T-helper 9 cell (primary cell): ENCODE measurements around the gene SHC1.

Experiments
- DNase-seq: peaks from one replicate; pipeline ENCODE4 v3.0.0-alpha.2; 2020

Gene SHC1

GRCh38 chr1:154973344-154974101 lies 3.0 kb upstream of the SHC1 start:
- DNase-seq = peak; percentile 90

DNA sequence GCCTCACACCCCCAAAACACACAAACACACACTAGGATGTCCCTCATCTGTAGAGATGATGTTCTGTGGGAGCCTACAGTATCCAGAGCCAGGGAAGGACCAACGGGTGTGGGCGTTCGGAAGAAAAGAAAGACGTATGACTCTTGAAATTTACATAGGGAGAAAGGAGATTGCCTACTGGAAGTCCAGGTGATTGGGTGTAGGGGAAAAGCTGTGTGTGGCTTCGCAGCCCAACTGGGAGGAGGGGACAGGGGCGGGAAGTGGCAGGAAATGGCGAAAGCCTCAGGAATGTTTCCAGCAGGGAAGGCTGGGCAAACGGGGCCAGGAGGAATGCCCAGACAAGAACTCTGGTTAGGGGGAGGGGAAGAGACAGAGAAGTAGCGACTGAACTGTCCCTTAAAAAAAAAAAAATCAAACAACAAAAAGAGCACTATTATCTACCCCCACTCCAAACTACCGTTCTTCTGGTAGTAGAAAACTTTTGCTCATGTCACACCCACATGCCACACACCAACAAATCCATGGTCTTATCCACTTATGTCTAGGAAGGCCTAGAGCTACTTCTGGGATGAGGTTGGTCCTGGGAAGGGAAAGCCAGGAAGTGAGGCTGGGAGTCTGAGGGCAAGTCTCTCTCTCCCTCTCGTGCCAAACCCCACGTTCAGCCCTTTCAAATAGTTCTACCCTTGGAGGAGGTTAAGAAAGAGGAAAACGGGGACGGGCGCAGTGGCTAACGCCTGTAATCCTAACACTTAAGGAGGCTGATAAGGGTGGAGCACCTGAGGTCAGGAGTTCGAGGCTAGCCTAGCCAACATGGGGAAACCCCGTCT lies 2.2 kb upstream of the SHC1 start:
- DNase-seq = no peak

DNA sequence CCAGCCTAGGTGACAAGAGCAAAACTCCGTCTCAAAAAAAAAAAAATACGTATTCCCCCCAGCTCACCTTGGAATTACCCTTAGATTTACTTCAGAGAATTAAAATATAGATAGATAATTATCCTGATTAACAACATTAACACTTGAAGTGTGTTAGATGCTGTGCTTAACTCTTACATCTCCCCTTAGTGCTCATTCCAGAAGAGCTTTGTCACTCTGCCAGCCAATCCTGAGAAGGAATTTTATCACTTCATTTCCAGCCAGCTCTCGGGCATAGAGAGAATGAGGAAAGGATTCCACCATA lies 1.6 kb upstream of the SHC1 start:
- no peak for DNase-seq

DNA sequence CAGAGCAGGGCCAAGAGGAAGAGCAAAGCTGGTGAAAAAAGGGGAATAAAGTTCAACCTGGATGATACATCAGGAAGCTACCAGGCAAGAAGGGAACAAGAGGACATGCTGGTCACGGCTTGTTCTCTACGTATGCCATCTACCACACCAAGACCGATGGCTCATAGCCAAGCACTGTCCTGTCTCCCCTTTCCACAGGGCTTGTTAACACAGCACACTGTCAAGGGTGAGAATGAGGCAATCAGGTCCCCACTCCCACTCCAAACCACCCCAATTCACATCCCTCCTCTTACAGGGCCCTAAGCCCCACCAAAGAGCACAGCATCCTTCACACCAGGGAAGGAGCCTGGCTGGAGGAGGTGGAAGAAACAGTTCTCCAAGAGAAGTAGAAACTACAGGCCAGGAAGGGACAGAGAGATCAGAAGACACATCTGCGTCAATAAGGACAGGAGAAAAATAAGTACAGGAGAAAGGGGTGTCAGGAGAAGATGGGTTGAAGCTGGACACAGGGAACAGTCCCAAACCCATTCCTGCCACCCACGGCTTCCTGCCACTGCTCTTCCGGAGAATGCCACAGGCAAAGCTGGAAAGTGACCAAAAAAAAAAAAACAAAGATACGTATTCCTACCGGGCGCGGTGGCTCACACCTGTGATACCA lies 923 bp upstream of the SHC1 start:
- DNase-seq = no peak

GRCh38 chr1:154969860-154970452 lies 591 bp downstream of the SHC1 start:
- DNase-seq = no peak

DNA sequence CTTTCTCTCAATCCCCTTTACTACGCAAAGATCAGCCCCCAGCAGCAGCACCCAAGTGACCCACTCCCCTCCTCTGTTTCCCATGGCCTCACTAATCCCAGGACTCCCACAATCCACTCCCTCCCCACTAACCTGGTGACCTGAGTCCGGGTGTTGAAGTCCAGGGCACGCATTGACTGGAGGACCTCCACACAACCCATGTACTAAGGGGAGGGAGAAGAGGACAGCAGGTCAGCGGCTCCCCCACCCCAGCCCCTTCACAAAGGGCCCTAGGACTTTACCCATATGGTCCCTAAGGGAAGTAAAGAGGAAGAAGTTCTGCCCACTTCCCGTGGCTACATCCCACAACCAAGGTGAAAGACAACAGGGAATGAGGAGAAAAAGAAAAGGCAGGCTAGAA lies 1.3 kb downstream of the SHC1 start:
- DNase-seq = no peak

GRCh38 chr1:154968731-154969130 lies 1.8 kb downstream of the SHC1 start:
- DNase-seq = no peak

DNA sequence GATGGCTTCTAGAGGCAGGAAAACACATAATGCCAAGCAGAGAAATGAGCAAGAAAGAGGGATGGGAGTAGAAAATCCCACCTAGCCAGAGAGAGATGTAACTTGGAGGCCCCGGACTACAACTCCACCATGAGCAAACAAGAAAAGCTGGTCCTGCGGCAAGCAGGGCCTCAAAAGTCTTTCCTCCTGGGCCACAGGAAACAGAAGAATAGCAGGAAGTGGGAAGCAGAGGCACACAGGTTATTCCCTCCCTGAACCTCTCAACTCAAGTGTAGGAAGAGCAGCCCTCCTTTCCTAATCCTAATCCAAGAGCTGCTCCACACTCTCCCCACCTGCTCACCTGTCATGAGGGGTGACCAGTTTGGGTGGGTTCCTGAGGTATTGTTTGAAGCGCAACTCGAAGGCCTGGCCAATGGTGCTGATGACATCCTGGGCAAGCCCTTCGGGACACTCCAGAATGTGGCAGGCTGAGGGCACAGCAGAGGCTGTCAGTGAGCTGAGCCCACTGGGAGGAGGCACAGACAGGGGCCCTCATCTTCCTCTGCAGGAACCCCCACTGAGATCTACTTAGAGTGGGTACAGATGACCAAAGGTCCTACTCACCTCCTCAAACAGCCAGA lies 3.1 kb downstream of the SHC1 start:
- no peak for DNase-seq

DNA sequence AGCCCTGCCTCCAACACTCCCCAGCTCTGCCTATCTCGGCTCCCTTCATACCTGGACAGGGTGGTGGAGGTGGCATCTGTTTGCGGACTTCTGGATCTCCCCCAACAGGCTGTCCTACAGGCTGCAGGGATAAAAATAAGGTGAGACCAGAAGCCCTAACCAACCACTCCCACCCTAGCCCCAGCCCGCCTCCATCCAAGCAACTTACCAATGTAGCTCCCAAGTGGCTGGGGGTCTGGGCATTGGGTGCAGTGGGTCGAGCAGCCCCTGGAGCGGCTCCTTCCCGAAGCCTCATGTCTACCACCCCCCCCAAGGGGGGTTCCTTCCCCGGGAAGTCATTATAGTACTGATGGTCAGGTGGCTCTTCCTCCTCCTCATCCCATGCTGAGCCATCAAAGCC lies 4.4 kb downstream of the SHC1 start:
- no peak for DNase-seq

GRCh38 chr1:154964359-154964758 lies 6.2 kb downstream of the SHC1 start:
- no peak for DNase-seq

DNA sequence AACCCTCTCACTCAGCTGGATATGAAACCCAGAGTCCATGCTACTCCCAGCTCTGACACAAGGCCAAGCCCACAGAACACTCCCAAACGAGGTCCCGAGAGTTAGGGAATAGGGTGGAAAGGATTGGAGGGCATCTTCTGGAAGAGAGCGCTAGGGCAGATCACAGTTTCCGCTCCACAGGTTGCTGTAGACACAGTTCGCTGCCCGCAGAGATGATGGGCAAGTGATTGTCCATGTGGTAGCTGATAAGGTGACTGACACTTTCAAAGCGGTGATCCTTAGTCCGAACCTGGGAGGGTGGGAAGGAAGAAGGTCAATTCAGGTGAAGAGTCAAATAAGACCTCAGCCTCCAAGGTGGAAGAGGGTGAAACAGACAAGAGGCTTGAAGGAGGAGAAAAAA lies 6.9 kb downstream of the SHC1 start:
- no peak for DNase-seq

DNA sequence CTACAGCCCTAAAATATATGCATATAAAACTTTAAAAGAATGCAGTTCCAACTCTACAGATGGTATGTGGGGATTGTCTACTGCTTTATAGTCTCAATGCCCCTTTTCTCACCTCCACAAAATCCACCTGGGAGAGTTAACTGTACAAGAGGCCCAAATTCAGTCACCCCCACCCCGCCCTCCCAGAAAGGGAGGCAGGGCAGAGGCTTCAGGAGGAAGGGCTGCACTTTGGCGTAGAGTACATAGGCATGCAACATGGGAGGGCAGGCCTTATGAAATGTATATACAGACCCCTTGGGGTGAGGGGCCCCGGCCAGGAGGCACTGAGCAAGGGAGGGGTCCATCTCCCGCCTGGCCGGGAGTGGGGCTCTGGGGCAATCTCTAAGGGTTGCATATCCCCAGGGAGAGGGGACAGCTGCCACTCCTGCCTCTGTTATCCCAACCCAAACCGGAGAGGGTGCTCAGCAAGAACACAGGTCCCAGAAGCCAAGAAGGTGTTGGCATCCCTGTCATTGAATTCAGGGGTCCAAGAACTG lies 7.7 kb downstream of the SHC1 start:
- no peak for DNase-seq

DNA sequence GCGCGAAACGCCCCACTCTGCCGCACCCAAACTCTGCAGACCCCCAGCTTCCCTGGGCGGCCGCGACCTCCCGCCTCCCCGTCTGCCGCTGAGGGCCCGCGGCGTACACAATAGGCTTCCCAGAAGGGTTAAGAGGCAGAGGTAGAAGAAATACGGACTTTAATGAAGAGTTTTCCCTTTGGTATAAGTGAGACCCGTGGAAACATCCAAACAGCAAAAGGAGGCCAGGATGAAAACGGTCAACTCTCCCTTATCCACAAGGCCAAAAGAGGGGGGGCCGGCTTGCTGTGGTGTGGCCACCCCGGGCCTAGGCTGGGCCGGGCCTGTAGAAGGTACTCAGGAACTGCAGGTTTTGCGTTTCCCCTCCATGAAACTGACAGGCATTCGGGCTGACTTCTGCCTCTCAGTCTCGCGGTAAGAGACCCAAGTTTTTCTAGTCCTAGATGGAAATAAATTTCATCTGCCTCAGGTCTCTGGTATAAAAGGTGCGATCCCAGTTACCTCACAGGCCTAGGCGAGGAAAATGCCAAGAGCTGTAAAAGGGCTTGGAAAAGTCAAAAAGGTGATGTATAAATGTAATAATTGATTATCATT lies 8.3 kb downstream of the SHC1 start:
- no peak for DNase-seq

DNA sequence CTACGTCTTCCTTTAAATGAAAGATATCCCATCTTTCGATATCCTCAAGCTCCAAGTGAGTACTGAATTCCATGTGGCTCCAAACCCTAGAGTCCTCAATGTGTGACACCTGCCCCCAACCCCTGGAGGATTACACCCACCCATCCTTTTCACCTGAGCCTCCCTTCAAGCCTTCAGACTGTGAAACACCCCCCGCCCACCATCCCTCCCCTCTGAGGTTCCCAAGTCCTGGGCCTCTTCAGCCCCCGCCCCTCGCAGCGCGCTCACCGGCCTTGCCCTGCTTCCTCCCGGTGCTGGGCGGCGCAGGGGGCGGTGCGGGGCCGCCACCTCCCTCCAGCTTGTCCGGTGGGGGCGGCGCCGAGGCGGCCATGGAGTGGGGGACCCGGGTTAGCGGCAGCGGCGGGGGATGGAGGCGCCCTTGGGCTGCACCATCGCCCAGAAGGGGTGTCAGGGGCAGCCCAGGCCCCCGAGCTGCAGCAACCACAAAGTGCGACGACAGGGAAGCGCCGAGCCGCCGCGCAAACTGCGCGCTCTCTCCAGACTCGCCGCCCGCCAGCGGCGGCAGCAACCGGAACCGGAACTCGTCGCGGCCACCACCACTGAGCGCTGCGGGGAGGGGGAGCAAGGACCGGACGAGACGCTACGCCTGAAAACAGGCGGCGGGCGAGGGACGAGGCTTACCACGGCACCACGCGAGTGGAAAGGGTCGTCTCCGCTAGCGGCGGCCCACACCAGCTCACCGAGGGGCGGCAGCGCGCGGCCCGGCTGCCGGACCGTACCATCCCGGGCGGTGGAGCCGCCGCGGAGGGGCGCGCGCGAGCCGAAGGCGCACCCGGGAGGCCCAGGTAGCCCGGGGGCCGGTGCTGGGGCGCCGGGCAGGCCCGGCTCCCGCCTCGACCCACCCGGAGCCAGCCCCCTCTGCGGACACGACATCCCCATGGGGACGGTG lies 9.1 kb downstream of the SHC1 start, which contains the start of gene PYGO2:
Gene PYGO2 (minus strand): TSS at position 576 of the 949 bp plus-strand sequence. CDS start 206 bp downstream, at position 370.
- peak; percentile 77 for DNase-seq

DNA sequence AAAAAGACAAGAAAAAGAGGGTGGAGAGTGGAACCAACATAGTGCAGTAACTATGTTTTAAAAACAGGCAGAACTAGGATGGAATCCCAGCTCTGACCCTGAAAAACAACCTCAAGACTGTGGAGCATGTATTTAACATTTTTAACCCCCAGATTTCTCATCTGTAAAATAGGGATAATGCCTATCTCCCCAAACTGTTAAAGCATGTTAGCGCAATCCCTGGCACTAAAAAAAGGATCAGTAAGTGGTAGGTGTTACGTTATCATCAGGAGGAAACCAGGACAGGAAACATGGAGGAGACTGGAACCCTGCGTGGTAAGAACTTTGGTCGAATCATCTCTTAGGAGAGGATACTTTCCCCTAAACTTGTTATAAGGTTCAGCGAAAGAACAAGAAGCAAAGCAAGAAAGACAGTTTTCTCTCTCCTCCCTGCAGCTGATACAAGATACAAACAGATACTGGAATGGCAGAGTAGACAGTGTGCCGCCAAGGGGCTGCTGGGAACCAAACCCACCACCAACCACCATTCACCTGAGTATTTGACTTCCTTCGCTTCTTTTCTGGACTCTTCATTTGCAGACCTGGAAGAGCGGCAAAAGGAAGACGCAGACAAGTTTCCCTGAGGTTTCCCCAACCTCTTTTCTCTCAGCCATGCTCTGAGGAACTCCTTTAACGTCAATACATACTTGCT lies 10.0 kb downstream of the SHC1 start:
- DNase-seq = no peak

DNA sequence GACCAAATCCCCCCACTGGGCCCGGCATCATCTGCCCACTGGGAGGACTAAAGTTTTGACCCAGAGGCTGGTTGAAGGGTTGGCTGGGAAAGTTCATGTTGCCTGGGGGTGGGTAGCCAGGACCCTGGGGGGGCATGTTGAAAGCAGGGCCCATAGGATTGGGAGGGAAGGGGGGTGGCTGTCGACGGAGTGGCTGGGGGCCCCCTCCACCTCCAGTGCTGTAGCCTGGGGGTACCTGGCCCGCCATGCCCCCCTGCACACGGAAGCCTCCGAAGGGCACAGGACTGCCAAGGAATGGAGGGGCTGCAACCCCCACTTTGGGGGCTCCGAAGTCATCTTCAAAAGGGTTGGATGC lies 11.1 kb downstream of the SHC1 start:
- DNase-seq = no peak

DNA sequence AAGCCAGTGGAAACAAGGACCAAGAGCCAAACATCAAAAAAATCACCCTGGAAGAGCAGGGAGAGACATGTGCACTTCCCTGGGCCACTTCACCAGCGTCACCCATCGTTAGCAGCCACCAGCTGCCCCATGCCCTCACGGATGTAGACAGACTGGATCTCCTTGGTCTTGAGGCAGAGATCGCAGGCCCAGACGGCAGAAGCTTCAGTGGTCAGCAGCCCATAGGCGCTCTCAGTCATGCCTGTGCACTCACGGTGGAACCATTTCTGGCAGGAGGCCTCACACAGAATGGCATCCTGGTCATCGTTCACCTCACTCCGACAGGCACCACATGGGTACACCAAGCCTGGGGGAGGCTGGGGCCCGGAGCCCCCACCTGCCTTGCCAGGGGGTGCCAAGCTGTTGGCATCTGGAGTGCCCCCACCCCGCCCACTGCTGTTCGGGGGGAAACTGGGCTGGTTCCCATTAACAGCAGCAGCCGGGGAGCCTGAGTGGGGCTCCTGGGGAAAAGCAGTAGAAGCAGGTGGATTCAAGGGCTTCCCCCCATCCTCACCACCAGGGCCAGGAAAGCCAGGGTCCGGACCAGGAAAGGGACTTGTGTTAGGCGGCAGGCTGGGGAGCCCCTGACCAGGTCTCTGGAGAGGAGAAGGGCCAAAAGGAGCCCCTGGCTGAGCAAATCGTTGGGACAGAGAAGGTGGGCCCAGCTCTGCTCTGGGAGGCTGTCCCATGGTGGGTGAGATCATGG lies 11.7 kb downstream of the SHC1 start:
- DNase-seq = no peak

GRCh38 chr1:154958036-154958435 lies 12.5 kb downstream of the SHC1 start:
- DNase-seq = no peak

DNA sequence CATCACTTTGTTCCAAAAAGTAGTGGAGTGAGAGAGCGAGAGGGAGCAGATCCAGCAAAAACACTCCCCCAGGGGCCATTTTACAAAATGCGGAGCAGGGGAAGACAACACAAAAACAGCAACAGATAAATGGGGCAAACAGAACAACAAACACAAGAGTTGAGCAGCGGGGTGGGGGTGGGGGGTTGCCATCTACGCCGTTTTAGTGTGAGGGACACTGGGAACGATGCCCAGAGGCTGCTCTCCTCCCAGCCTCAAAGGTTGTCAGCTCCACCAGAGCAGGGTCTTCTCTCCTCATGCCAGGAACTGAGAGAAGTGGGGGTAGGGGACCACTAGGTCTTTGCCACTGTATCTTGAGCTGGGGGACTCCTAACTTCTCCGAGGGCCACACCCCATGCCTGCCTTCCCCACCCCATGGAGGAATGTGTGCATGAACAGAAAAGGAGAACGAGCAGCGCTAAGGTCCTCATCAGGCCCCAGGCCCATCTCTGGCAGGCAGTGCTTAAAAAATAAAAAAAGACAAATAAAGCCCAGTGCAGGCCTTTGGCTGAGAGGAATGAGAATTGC lies 13.4 kb downstream of the SHC1 start:
- DNase-seq = no peak
